B cell (primary cell): ENCODE data around the gene AKR1C4. TPM values are rescaled to one million over a fixed set of nuclear protein-coding genes. Genes with fewer than 3 reads are reported as not detected.

Source experiments
- ATAC-seq: fragments of 200-7000 bp; cut with Tn5 transposase; one replicate; pipeline ENCODE4 v1.10.0; 2021; ENCODE audit warnings: low read depth, mild to moderate bottlenecking, moderate number of reproducible peaks, moderate library complexity
- CTCF ChIA-PET: fragments of 350-600 bp; sonication (Branson Sonifier 250); formaldehyde crosslinking; loops from one replicate; lab custom pipeline; 2021; ENCODE audit warnings: antibody characterized with exemption, inconsistent platforms; lab: Charles Lee
- POLR2A ChIA-PET: fragments of 350-600 bp; sonication (Branson Sonifier 250); formaldehyde crosslinking; loops from one replicate; lab custom pipeline; 2021; ENCODE audit warnings: antibody characterized with exemption; lab: Charles Lee
- DNase-seq: peaks from one replicate; pipeline ENCODE4 v3.0.0; 2013
- H2AFZ ChIP-seq: 2 replicates; pipeline ENCODE4 v1.6.1; 2012; ENCODE audit warnings: mild to moderate bottlenecking, low read depth, low read length; ENCODE audit not compliant: insufficient read depth, poor library complexity, severe bottlenecking
- H3K27ac ChIP-seq, 2 donors: 1 replicate in 1 of 2; 2 replicates in 1 of 2; pipeline ENCODE4 v1.5.1; 2012 to 2013; ENCODE audit warnings: low read length in 2 of 2, mild to moderate bottlenecking in 2 of 2, moderate library complexity in 1 of 2
- H3K27me3 ChIP-seq, 4 experiments: fragments of 200-600 bp in 1 of 4; sonication (generic) in 1 of 4; replicated peaks in 1 of 4; 1 replicate in 2 of 4; 2 replicates in 2 of 4; pipeline versions ENCODE4 v1.6.1 to v1.7.0; 2013 to 2016; ENCODE audit warnings: low read length in 3 of 4, mild to moderate bottlenecking in 2 of 4, mixed read lengths in 1 of 4, moderate library complexity in 1 of 4; ENCODE audit not compliant: insufficient read depth in 4 of 4, control insufficient read depth in 3 of 4; ENCODE audit errors: control extremely low read depth in 1 of 4
- H3K36me3 ChIP-seq, 2 experiments: replicated peaks in 1 of 2; 1 replicate in 1 of 2; 2 replicates in 1 of 2; pipeline versions ENCODE4 v1.6.1 to v1.7.1; 2013; ENCODE audit warnings: low read length in 1 of 2; ENCODE audit not compliant: insufficient read depth in 2 of 2, control insufficient read depth in 1 of 2; ENCODE audit errors: control extremely low read depth in 1 of 2, extremely low read depth in 1 of 2
- H3K4me1 ChIP-seq, 2 donors: fragments of 200-600 bp in 1 of 2; sonication (generic) in 1 of 2; 1 replicate in 1 of 2; 2 replicates in 1 of 2; pipeline versions ENCODE4 v1.5.1 to v1.6.1; 2013 to 2017; ENCODE audit warnings: low read length in 2 of 2; ENCODE audit not compliant: control insufficient read depth in 2 of 2, insufficient read depth in 2 of 2
- H3K4me2 ChIP-seq: replicated peaks from 2 replicates; pipeline ENCODE3; 2012; ENCODE audit warnings: mild to moderate bottlenecking, low read depth, low read length; ENCODE audit not compliant: poor library complexity, severe bottlenecking
- H3K4me3 ChIP-seq, 5 experiments: fragments of 200-600 bp in 1 of 5; sonication (generic) in 1 of 5; 1 replicate in 3 of 5; 2 replicates in 2 of 5; pipeline versions ENCODE4 v1.5.1 to v1.7.0; 2011 to 2016; ENCODE audit warnings: low read length in 4 of 5, mild to moderate bottlenecking in 4 of 5, low read depth in 2 of 5, control low read depth in 1 of 5, moderate library complexity in 1 of 5; ENCODE audit not compliant: insufficient read depth in 1 of 5; ENCODE audit errors: control extremely low read depth in 1 of 5, extremely low read depth in 1 of 5
- H3K79me2 ChIP-seq: fragments of 200-600 bp; sonication (generic); one replicate; pipeline ENCODE4 v1.6.0; 2016; ENCODE audit warnings: low read length; ENCODE audit not compliant: control insufficient read depth, insufficient read depth
- H3K9ac ChIP-seq: fragments of 200-600 bp; sonication (generic); 2 replicates; pipeline ENCODE4 v1.6.1; 2017; ENCODE audit warnings: mild to moderate bottlenecking, low read length, moderate library complexity
- H3K9me3 ChIP-seq, 3 donors: one replicate each; pipeline versions ENCODE4 v1.6.1 to v1.7.1; 2013; ENCODE audit warnings: low read length in 2 of 3; ENCODE audit not compliant: control insufficient read depth in 2 of 3, insufficient read depth in 1 of 3; ENCODE audit errors: control extremely low read depth in 1 of 3
- H4K20me1 ChIP-seq: 2 replicates; pipeline ENCODE4 v1.6.0; 2012; ENCODE audit warnings: mild to moderate bottlenecking, low read length; ENCODE audit not compliant: insufficient read depth, control insufficient read depth, poor library complexity, severe bottlenecking
- H3K27ac Mint-ChIP-seq: one replicate; pipeline ENCODE4 v1.8.0; 2021; ENCODE audit warnings: mixed read lengths
- H3K27me3 Mint-ChIP-seq: one replicate; pipeline ENCODE4 v1.8.0; 2021; ENCODE audit warnings: mixed read lengths
- H3K4me1 Mint-ChIP-seq: one replicate; pipeline ENCODE4 v1.8.0; 2021; ENCODE audit warnings: mixed read lengths
- H3K4me3 Mint-ChIP-seq: one replicate; pipeline ENCODE4 v1.8.0; 2021; ENCODE audit warnings: mixed read lengths
- H3K9me3 Mint-ChIP-seq: one replicate; pipeline ENCODE4 v1.8.0; 2022; ENCODE audit warnings: mixed read lengths; ENCODE audit not compliant: insufficient read depth
- EZH2 ChIP-seq: IDR thresholded peaks from 2 replicates; pipeline ENCODE4 v1.6.1; 2012; ENCODE audit warnings: borderline replicate concordance, low read depth, mild to moderate bottlenecking, moderate library complexity, low read length; ENCODE audit not compliant: insufficient read depth, poor library complexity, severe bottlenecking
- WGBS: methylation state at CpG from one replicate; pipeline ENCODE4 v1.1.5; 2013; ENCODE audit warnings: missing lambda C conversion rate; ENCODE audit not compliant: insufficient coverage; 5-methylcytosine and 5-hydroxymethylcytosine counted together
- intact Hi-C: fragments of 100-400 bp; cut with micrococcal nuclease; formaldehyde crosslinking; loops from one replicate; pipeline ENCODE4 v1.10.0; 2022
- polyA minus RNA-seq: library from RNA; depleted of rRNA, polyadenylated mRNA; stranded (reverse); fragments of >200 nt; gene quantifications from 2 replicates; pipeline ENCODE4 v1.2.3, GENCODE V29; 2012
- polyA plus RNA-seq: library from polyadenylated mRNA; depleted of rRNA; stranded (reverse); fragments of >200 nt; gene quantifications from 2 replicates; pipeline ENCODE4 v1.2.3, GENCODE V29; 2012
- total RNA-seq, 2 donors: library from RNA; stranded (reverse); fragments of 120-200 nt in 1 of 2; gene quantifications; 1 replicate in 1 of 2; 2 replicates in 1 of 2; pipeline versions ENCODE4 v1.2.3 to v1.2.4, GENCODE V29; 2013 to 2022
- TF ChIP-seq, protein P1 (sequence below): fragments of 200-600 bp; IDR thresholded peaks from one replicate; pipeline ENCODE4 v1.8.0; 2022; ENCODE audit warnings: antibody characterized with exemption, mild to moderate bottlenecking

Gene AKR1C4
- total RNA-seq (not detected in 2 replicates), polyA plus RNA-seq (not detected in 2 replicates), polyA minus RNA-seq (not detected in 2 replicates)
- not detected for total RNA-seq (2013)

DNA sequence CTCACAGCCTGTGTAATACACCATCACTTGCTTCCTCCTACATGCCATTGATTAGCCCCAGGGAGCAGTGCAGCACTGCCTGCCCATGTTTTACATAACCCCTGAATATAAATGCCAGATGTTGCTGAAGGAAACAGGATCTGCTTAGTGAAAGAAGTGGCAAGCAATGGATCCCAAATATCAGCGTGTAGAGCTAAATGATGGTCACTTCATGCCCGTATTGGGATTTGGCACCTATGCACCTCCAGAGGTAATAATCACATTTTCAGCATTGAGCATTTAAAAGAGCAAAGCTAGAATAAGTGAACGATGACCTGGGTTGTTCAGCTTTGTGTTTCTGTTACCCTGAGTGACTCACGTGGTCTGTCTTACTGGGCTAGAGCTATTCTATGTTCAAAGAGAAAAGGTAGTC lies at the start of gene AKR1C4:
Gene AKR1C4, plus strand, starts transcription at position 136 of the 412 bp plus-strand sequence. Its CDS starts 31 bp downstream, at position 167.
- Histone ChIP-seq H4K20me1 (no peaks in the 10 kb centered on the region), H3K4me3 (no peak within 1 kb of the TSS), H3K36me3 (no peaks in the 10 kb centered on the region), H2AFZ (no peak within 1 kb of the TSS), H3K4me2 (no peak within 1 kb of the TSS), H3K9me3 (no peaks in the 10 kb centered on the region), H3K27me3 (no peaks in the 10 kb centered on the region), H3K79me2 (no peaks in the 10 kb centered on the region), H3K4me1 (no peaks in the 10 kb centered on the region), H3K9ac (no peak within 1 kb of the TSS), H3K27ac (no peak within 1 kb of the TSS)
- Mint-ChIP-seq H3K9me3 (no peaks in the 10 kb centered on the region), H3K27me3 (no peaks in the 10 kb centered on the region), H3K27ac (no peak within 1 kb of the TSS), H3K4me3 (no peak within 1 kb of the TSS), H3K4me1 (no peaks in the 10 kb centered on the region)
- intact Hi-C loops, result no loop called here
- TF ChIP-seq EZH2, result no peak
- TF ChIP-seq, protein P1, sequence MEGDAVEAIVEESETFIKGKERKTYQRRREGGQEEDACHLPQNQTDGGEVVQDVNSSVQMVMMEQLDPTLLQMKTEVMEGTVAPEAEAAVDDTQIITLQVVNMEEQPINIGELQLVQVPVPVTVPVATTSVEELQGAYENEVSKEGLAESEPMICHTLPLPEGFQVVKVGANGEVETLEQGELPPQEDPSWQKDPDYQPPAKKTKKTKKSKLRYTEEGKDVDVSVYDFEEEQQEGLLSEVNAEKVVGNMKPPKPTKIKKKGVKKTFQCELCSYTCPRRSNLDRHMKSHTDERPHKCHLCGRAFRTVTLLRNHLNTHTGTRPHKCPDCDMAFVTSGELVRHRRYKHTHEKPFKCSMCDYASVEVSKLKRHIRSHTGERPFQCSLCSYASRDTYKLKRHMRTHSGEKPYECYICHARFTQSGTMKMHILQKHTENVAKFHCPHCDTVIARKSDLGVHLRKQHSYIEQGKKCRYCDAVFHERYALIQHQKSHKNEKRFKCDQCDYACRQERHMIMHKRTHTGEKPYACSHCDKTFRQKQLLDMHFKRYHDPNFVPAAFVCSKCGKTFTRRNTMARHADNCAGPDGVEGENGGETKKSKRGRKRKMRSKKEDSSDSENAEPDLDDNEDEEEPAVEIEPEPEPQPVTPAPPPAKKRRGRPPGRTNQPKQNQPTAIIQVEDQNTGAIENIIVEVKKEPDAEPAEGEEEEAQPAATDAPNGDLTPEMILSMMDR, result no peak
- no peak for DNase-seq
- 93% methylated on average over 2 of the region's 4 CpGs for WGBS
- POLR2A ChIA-PET, result no interaction called here
- CTCF ChIA-PET, result no interaction called here
- no peak for ATAC-seq

DNA sequence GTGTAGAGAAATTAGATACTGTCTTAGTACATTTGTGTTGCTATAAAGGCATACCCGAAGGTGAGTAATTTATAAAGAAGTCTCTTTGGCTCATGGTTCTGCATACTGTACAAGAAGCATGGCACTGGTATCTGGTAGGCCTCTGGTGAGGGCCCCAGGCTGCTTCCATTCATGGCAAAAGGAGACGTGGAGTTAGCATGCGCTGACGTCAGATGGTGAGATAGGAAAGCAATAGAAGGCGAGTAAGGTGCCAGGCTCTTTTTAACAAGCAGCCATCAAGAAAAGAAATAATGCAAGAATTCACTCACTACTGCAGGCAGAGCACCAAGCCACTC lies 49.8 kb upstream of the AKR1C4 start:
- Mint-ChIP-seq H3K27ac (no peak overlapping the region), H3K4me3 (no peak overlapping the region)

More for the DNA sequence above, 49.8 kb upstream of the AKR1C4 start:
- Histone ChIP-seq H3K27ac (no peak overlapping the region), H3K4me2 (no peak overlapping the region), H3K36me3 (no peaks in the 10 kb centered on the region), H3K27me3 (no peaks in the 10 kb centered on the region), H3K9me3 (no peaks in the 10 kb centered on the region), H2AFZ (no peak overlapping the region), H3K9ac (no peak overlapping the region), H3K4me1 (no peaks in the 10 kb centered on the region), H3K79me2 (no peaks in the 10 kb centered on the region), H4K20me1 (no peaks in the 10 kb centered on the region), H3K4me3 (no peak overlapping the region)
- Mint-ChIP-seq H3K27me3 (no peaks in the 10 kb centered on the region), H3K4me1 (no peaks in the 10 kb centered on the region), H3K9me3 (peaks cover 6% of the 10 kb centered on the region)
- CTCF ChIA-PET, result no interaction called here
- DNase-seq (no peak), ATAC-seq (no peak)
- intact Hi-C loops, result no loop called here
- TF ChIP-seq, protein P1, result no peak
- TF ChIP-seq EZH2, result no peak
- WGBS, result 94% methylated on average over 3 of the region's 5 CpGs
- POLR2A ChIA-PET, result no interaction called here
